Uterus (tissue), 4 donors: Measurements from ENCODE around the gene RNF183. TPM values are rescaled to one million over a fixed set of nuclear protein-coding genes. Genes with fewer than 3 reads are reported as not detected.

ENCODE experiments used
- DNase-seq, 2 donors: peaks; one replicate each; pipeline ENCODE4 v3.0.0-alpha.2; 2019 to 2020
- H3K27ac ChIP-seq, 2 donors: fragments of 200-600 bp; sonication (generic); 1 replicate in 1 of 2; 2 replicates in 1 of 2; pipeline ENCODE4 v1.5.1; 2016 to 2018
- H3K27me3 ChIP-seq, 2 donors: fragments of 200-600 bp; sonication (generic); one replicate each; pipeline ENCODE4 v1.5.1; 2018 to 2019; ENCODE audit warnings: control low read depth in 1 of 2
- H3K36me3 ChIP-seq, 2 donors: fragments of 200-600 bp; sonication (generic); one replicate each; pipeline ENCODE4 v1.5.1; 2019; ENCODE audit warnings: control low read depth in 1 of 2
- H3K4me1 ChIP-seq, 2 donors: fragments of 200-600 bp; sonication (generic); one replicate each; pipeline ENCODE4 v1.5.1; 2018 to 2019; ENCODE audit warnings: control low read depth in 1 of 2
- H3K4me3 ChIP-seq, 2 donors: fragments of 200-600 bp; sonication (generic); 1 replicate in 1 of 2; 2 replicates in 1 of 2; pipeline ENCODE4 v1.5.1; 2018 to 2019; ENCODE audit warnings: mild to moderate bottlenecking in 1 of 2
- H3K9me3 ChIP-seq, 2 donors: fragments of 200-600 bp; sonication (generic); one replicate each; pipeline ENCODE4 v1.5.1; 2019; ENCODE audit warnings: control low read depth in 1 of 2
- POLR2A ChIP-seq, 2 donors: fragments of 450-650 bp; IDR thresholded peaks; one replicate each; pipeline ENCODE4 v1.6.1; 2016; ENCODE audit warnings: antibody characterized with exemption in 2 of 2, mild to moderate bottlenecking in 1 of 2, moderate library complexity in 1 of 2
- intact Hi-C: fragments of 100-400 bp; cut with DNase I; formaldehyde crosslinking; loops from one replicate; pipeline ENCODE4 v1.15.1; 2023; ENCODE audit warnings: low total_unique reads
- total RNA-seq, 4 donors: library from RNA; depleted of rRNA in 3 of 4; stranded (reverse); fragments of >200 nt in 3 of 4; gene quantifications; one replicate each; pipeline versions ENCODE4 v1.1.0 to v1.2.4, GENCODE V29; 2014 to 2023
- TF ChIP-seq, protein P1 (sequence below), 4 experiments: fragments of 200-600 bp in 2 of 4; fragments of 450-650 bp in 2 of 4; sonication (generic) in 2 of 4; IDR thresholded peaks; one replicate each; pipeline ENCODE4 v1.5.1; 2016 to 2019; ENCODE audit warnings: antibody characterized with exemption in 4 of 4, mild to moderate bottlenecking in 2 of 4, moderate library complexity in 1 of 4
- donor health status: DM: yes; HTN: yes; CAD: no.

RNF183 gene
- total RNA-seq, 4 donors from 2014 or later: 0.35 to 0.82 TPM; not detected in 2

DNA sequence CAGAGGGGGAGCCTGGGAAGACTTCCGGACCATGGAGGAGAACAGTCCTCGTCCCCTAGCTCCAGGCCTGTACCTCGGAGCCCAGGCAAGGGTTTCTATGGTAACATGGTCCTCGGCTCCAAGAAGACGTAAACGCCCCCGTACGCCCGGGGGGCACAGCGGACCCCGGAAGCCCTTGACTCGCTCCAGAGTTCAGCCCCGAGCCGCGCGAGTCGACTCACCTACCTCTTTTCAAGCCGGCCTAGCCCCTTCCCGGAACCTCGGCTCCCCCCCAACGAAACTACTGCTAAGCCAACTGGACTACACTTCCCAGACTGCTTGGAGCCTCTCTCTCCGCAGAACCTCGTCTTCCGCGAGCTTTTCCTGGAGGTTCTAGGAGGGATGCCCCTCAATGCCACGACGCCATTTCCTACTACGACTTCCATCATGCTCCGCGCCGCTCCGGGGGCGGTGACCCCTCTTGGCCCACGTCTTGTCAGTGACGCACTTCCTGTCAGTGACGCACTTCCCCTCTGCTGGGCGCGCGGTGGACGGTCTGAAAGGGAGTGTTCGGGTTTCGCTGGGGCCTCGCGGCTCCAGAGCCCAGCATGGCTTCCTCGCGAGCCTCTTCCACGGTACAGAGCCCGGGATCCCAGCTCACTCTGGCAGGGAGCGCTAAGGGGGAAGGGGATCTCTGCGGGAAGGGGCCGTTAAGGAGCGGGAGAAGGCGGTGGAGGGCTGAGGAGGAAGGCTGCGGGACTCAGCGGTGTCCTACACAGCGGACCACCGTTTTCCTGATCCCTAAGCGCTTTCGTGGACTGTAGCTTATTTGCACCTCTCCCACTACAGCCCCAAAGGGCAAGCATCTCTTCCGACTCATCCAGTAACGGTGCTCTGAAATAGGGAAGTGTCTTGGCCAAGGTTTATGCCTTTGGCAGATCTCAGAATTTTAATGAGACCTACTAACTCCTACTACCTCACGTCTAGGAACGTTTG, 27.7 kb downstream of the RNF183 start, which contains the start of the genes CDC26 and PRPF4:
TSS of gene CDC26 (minus strand) at position 416 of the 975 bp plus-strand sequence. CDS start 3,065 bp downstream, outside the sequence.
TSS of gene PRPF4 (plus strand) at position 502 of the 975 bp plus-strand sequence. CDS start at position 588, 86 bp downstream.
- no peaks in the 10 kb centered on the region for H3K9me3 ChIP-seq
- H3K27ac ChIP-seq: peak within 1 kb of the TSS; percentile 95 to 97
- H3K4me1 ChIP-seq: peaks cover 0 to 4% of the 10 kb centered on the region in 2 donors
- peak; percentile 77 to 96 for TF ChIP-seq POLR2A (IDR thresholded peaks at IDR 0.05)
- TF ChIP-seq, protein P1, sequence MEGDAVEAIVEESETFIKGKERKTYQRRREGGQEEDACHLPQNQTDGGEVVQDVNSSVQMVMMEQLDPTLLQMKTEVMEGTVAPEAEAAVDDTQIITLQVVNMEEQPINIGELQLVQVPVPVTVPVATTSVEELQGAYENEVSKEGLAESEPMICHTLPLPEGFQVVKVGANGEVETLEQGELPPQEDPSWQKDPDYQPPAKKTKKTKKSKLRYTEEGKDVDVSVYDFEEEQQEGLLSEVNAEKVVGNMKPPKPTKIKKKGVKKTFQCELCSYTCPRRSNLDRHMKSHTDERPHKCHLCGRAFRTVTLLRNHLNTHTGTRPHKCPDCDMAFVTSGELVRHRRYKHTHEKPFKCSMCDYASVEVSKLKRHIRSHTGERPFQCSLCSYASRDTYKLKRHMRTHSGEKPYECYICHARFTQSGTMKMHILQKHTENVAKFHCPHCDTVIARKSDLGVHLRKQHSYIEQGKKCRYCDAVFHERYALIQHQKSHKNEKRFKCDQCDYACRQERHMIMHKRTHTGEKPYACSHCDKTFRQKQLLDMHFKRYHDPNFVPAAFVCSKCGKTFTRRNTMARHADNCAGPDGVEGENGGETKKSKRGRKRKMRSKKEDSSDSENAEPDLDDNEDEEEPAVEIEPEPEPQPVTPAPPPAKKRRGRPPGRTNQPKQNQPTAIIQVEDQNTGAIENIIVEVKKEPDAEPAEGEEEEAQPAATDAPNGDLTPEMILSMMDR (IDR thresholded peaks at IDR 0.05): peak in 3 of 4 experiments; percentile 8 to 35 (median 23)
- DNase-seq: peak; percentile 96 to 97
- intact Hi-C loops: loop anchor here (10.0 kb wide), 1 partner anchor 129 kb away; the partner anchor contains the start of gene ALAD
- no peaks in the 10 kb centered on the region for H3K27me3 ChIP-seq
- peak within 1 kb of the TSS; percentile 82 to 86 for H3K4me3 ChIP-seq
- H3K36me3 ChIP-seq: no peaks in the 10 kb centered on the region

DNA sequence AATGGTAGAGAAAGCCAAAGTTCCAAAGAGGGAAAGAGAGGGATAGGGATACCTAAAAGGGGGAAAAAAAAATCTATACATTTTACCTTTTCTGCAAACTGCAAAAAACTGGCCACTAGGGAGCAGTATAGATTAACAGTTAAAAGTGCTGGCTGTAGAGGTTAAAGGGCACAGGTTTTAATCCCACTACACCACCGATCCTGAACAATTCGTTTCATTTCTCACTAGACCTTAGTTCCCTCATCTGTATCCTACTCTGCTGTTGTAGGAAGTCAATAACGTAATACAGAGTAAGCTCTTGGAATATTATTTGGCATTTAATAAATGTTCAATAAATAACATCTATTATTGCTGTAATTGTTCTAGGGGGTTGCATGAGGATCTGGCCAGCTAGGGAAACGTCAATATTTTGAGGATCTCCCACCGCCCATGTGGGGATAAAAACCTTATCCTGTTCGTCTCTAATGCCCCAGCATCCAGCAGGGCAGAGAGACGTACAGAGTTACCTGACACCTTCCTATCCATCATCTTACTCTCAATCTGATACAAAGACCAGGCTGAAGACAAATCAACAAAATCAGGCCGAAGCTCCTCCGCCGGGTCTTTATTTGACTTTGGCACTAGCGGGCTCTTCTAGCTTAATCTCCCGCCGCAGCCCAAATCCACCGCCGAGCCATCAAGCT, 28.6 kb downstream of the RNF183 start:
- H3K27me3 ChIP-seq: no peaks in the 10 kb centered on the region
- peak overlapping the region; percentile 82 to 86 for H3K4me3 ChIP-seq
- no peaks in the 10 kb centered on the region for H3K9me3 ChIP-seq
- no peak for DNase-seq
- intact Hi-C loops: loop anchor here (10.0 kb wide), 1 partner anchor 130 kb away; the partner anchor contains the start of gene ALAD
- TF ChIP-seq POLR2A (IDR thresholded peaks at IDR 0.05): no peak
- TF ChIP-seq, protein P1 (IDR thresholded peaks at IDR 0.05): peak; percentile 50 to 66 (median 60)
- H3K36me3 ChIP-seq: no peaks in the 10 kb centered on the region
- H3K4me1 ChIP-seq: peaks cover 0 to 4% of the 10 kb centered on the region in 2 donors
- peak overlapping the region; percentile 95 to 97 for H3K27ac ChIP-seq

DNA sequence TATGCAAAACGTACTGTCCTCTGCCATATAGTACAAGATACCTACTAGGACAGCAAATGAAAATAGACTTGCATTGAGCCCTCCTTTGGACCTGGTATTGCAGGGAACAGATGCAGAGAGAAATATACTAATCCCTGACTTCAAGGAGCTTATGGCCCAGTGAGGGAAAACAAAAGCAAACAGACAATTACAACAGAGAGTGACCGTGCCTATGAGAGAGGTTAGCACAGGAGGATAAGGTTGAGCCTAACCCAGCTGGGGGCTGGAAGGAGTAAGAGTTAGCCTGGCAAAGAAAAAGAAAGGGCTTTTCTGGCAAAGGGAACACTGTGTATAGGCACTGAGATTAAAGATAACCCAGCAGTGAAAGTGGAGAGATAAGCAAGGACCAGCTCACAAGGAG, 33.3 kb downstream of the RNF183 start:
- Histone ChIP-seq H3K27me3 (no peaks in the 10 kb centered on the region), H3K27ac (no peak overlapping the region), H3K9me3 (no peaks in the 10 kb centered on the region), H3K4me1 (no peaks in the 10 kb centered on the region), H3K36me3 (no peaks in the 10 kb centered on the region), H3K4me3 (no peak overlapping the region)
- no peak for DNase-seq
- intact Hi-C loops: loop anchor here (10.0 kb wide), 1 partner anchor 135 kb away; the partner anchor contains the start of gene ALAD
- TF ChIP-seq POLR2A (IDR thresholded peaks at IDR 0.05): no peak
- TF ChIP-seq, protein P1 (IDR thresholded peaks at IDR 0.05): no peak

DNA sequence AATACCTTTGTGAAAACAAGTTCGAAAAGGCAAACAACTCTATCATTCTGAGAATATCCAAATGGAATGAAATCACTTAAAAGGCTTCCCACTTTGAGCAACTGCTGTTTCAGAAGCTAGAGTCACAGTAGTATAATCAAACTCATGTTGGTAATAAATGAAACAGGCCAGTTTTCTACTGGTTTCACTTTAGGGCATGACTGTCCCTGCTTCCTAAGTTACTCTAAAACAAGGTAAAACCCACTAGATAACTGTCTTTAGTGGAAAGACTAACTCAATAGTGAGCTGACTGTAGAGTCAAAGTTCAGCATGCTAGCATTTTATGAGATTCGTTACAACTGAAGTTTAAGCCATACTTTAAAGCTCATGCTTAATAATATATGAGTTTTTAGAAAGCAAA, 33.8 kb downstream of the RNF183 start:
- no peak for DNase-seq
- no peak overlapping the region for H3K27ac ChIP-seq
- intact Hi-C loops: no loop called here
- no peak overlapping the region for H3K4me3 ChIP-seq
- H3K9me3 ChIP-seq: no peaks in the 10 kb centered on the region
- H3K4me1 ChIP-seq: no peaks in the 10 kb centered on the region
- H3K36me3 ChIP-seq: no peaks in the 10 kb centered on the region
- TF ChIP-seq, protein P1 (IDR thresholded peaks at IDR 0.05): no peak
- TF ChIP-seq POLR2A (IDR thresholded peaks at IDR 0.05): no peak
- H3K27me3 ChIP-seq: no peaks in the 10 kb centered on the region
